GM21360 (cell line): ENCODE data around the gene PTDSS2.
"Not testable (repeated sequence)": the region's sequence is repeated elsewhere in the genome, so short reads cannot be mapped to it uniquely, and the experiment has no call there.

Experiments used
- ATAC-seq: cut with Tn5 transposase; IDR thresholded peaks from one replicate; pipeline ENCODE4 v1.9.1; 2021; ENCODE audit warnings: mild to moderate bottlenecking, moderate library complexity; ENCODE audit not compliant: unreplicated experiment

PTDSS2 gene

DNA sequence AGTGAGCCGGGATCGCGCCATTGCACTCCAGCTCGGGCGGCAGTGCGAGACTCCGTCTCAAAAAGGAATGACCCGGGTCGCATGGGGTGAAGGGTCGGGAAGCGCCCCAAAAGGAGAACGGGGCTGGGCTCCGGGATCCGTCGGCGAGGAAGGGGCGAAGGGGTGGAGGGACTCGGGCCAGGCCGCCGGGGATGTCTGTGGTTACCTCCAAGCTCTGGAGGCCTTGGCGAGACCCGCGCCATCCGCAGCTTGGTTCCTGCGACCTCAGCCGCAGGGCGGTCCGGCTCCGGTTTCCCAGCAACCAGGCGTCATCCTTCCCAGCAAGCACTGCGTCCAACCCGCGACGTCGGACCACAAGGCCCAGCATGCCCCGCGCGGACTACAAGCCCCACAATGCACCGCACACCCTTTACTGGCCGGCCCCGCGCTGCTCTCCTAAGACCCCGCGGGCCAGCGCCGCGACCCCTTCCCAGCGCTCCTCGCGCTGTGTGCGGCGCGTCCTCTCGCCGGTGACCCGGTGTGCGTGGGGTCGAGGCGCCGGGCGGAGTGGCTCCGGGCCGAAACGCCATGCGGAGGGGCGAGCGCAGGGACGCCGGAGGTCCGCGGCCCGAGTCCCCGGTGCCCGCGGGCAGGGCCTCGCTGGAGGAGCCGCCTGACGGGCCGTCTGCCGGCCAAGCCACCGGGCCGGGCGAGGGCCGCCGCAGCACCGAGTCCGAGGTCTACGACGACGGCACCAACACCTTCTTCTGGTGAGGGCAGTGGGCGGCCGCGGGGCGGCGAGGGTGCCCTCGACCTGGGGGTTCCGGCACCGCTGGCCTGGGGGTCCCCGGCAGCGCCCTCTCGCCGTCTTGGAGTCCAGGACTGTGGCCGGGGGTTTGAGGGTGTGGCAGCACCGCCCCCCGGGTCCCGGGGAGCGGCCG, at the start of gene PTDSS2:
Gene PTDSS2, plus strand, starts transcription at position 391 of the 920 bp plus-strand sequence. Its CDS starts 177 bp downstream, at position 568.
- ATAC-seq, result peak; percentile 67

DNA sequence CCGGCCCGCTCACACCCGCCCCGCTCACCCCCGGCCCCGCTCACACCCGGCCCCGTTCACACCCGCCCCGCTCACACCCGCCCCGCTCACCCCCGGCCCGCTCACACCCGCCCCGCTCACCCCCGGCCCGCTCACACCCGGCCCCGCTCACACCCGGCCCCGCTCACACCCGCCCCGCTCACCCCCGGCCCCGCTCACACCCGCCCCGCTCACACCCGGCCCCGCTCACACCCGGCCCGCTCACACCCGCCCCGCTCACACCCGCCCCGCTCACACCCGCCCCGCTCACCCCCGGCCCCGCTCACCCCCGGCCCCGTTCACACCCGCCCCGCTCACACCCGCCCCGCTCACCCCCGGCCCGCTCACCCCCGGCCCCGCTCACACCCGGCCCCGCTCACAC, 48.9 kb upstream of the PTDSS2 start:
- ATAC-seq, result not testable (repeated sequence)

DNA sequence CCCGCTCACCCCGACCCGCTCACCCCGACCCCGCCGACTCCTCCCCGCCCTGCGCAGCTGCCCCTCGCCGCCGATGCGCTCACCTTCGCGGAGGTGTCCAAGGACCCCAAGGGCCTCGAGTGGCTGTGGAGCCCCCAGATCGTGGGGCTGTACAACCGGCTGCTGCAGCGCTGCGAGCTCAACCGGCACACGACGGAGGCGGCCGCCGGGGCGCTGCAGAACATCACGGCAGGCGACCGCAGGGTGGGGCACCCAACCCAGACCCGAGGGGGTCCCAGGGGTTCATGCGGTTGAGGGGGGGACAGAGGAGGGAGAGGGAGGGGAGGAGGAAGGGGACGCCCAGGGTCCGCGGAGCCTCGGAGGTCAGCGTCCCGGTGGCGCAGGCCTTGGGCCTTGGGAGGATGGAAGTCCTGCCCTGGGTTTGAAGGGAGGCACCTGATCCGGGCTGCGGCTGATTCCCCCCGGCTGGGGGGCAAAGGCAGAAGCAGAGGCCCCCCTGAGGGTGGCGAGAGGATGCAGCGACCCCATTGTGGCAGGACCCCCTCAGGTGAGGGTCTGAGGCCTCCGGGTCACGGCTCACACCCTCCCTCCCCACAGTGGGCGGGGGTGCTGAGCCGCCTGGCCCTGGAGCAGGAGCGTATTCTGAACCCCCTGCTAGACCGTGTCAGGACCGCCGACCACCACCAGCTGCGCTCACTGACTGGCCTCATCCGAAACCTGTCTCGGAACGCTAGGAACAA, 46.9 kb upstream of the PTDSS2 start:
- ATAC-seq, result no peak

DNA sequence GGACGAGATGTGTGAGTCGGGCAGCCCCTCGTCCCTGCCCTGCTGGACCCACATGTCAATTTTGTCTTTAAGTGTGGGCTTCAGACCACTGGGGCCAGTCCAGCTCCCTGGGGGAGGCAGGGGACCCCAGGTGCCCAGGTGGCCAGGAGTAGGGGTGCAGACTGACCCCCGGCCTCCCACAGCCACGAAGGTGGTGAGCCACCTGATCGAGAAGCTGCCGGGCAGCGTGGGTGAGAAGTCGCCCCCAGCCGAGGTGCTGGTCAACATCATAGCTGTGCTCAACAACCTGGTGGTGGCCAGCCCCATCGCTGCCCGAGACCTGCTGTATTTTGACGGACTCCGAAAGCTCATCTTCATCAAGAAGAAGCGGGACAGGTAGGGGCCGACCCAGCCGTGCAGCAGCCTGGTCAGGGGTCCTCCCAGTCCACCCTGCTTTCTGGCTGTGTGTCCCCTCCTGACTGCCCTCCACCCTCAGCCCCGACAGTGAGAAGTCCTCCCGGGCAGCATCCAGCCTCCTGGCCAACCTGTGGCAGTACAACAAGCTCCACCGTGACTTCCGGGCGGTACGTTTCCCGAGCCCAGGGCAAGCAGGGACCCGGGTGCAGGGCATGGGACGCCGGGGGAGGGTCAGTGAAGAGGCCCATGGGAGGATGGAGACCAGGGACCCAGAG, 46.2 kb upstream of the PTDSS2 start:
- no peak for ATAC-seq

DNA sequence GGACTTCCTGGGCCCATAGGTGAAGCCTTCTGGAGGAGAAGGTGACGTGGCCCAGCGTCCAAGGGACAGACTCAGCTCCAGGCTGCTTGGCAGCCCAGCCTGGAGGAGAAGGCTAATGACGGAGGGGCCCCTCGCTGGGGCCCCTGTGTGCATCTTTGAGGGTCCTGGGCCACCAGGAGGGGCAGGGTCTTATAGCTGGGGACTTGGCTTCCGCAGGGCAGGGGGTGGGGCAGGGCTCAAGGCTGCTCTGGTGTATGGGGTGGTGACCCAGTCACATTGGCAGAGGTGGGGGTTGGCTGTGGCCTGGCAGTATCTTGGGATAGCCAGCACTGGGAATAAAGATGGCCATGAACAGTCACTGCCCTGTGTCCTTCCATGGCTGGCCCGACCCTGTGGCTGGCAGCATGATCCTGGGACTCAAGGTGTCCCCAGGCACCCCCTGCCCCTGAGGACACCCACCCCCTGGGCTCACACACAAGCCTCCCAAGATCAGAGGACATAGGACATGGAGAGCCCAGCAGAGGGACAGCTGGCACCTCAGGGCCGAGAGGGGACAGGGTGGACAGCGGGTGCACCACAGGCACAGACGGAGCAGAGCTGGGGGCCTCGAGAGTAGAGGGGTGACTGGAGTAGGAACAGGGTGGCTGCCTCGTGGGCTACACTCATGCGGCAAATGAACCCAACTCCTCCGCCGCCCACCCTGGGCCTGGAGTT, 45.4 kb upstream of the PTDSS2 start:
- ATAC-seq, result no peak

DNA sequence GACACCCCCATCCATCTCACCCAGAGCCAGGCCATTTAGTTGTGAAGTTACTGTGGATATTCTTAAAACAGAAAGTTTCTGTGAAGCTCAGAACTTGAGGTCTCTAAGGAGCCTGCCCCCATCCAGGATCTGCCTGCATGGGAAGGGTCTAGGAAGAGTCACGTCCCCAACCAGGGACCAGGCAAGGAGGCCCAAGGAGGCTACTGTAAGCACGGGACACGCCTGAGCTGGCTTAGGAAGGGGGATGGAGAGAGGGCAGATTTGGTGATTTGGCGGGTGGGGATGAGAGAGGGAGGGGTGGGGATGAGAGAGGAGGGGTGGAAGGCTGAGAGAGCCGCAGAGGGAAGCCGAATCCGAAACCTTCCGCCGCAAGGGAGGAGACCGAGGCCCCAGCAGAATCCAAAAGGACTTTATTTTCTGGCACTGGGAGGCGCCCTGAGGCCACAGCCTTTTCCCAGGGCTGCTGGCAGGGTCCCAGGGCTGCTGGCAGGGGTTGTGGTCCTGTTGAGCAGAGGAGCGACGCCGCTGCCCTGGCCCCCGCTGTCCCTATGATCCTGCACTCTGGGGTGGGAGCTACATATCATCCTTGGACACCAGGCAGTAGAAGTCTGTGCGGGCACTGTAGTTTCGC, 44.6 kb upstream of the PTDSS2 start:
- no peak for ATAC-seq

DNA sequence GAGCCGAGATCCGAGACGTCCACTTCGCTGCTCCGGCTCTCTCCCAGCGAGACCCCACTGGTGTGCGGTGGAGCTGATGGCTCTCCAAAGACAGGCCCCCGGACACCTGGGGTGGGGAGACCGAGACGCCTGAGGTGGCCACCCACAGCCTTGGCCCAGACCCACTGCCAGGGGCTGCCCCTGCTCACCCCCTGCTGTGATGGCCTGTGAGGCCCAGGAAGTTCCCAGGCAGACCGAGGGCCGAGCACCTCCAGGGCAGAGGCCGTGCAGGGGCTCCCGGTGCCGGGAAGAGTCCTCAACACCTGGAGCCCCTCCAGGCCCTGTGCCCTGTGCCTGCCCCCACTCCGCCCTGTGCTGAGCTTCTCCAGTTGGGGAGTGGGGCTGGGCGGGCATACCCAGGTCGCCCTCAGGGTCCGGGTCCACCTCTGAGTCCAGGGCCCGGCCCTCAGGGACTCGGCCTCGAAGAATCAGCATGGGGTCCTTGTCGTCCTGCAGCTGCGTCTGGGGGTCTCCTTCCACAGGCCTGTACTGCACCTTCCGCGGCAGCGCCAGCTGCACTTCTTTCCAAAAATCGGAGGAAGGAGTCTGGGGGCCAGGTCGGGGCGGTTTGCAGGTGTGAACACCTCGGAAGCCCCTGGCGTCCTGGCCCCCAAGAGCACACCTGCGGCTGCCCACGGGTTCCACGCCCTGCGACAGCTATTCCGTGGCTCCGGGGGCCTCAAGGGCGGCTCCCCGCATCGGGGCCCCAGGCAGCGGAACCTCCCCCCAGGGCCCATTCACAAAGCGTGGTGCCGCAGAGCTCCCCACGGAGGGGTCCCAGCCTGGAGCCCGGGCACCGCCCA, 43.9 kb upstream of the PTDSS2 start:
- ATAC-seq, result no peak

DNA sequence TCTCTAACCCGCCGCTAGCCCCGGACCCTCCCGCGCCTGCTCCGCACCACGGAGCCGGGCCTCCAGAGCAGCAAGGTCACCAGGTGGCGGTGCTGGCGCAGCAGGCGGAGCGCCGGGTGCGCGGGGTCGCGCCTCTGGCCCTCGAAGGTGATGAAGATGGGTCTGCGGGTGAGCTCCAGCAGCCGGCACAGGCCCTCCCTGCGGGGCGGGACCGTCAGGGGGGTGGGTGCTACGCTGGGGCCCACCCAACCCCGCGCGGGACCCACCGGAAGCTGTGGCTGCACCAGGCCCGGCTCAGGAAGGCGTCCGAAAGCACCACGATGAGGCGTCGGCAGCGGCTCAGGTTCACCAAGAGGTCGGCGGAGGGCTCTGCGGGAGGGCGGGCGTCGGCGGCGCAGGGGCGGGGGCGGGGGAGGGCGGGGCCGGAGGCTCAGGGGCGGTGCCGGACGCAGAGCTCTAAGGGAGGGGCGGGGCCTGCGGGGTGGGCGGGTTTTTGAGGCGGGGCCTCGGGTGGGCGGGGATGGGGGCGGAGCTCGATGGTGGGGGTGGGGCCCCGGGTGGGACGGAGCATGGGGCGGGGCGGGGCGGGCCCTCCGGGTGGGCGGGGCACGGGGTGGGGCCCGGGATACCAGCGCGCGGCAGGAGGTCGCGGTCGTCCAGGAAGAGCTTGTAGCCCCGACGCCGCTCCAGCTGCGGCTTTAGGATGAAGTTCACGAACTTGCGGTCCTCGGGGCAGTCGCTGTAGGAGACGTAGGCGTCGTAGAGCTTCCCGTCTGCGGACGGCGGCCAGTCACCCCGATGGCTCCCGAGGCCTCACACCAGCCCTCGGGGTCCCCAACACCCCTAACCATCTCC, 43.1 kb upstream of the PTDSS2 start:
- ATAC-seq, result peak; percentile 69

DNA sequence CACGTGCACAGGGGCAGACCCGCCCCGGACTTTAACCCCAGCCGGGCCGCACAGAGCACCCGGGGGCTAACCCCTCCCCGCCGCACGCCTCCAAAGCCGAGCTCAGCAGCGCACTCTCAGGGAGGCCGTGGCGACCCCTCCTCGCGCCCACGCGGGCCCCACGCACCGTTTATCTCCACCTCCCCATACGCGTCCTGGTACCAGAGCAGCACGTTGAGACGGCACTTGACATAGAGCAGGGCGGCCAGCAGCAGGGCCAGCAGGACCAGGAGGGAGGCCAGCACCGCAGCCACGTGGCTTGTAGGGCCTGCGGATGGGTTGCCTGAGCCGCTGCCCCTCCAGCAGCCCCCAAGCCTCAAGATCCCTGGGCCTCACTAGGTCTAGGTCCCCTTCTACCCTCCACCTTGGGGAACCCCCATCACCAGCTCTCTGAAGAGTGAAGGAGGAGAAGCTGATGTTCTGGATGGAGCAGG, 42.4 kb upstream of the PTDSS2 start:
- ATAC-seq, result no peak

DNA sequence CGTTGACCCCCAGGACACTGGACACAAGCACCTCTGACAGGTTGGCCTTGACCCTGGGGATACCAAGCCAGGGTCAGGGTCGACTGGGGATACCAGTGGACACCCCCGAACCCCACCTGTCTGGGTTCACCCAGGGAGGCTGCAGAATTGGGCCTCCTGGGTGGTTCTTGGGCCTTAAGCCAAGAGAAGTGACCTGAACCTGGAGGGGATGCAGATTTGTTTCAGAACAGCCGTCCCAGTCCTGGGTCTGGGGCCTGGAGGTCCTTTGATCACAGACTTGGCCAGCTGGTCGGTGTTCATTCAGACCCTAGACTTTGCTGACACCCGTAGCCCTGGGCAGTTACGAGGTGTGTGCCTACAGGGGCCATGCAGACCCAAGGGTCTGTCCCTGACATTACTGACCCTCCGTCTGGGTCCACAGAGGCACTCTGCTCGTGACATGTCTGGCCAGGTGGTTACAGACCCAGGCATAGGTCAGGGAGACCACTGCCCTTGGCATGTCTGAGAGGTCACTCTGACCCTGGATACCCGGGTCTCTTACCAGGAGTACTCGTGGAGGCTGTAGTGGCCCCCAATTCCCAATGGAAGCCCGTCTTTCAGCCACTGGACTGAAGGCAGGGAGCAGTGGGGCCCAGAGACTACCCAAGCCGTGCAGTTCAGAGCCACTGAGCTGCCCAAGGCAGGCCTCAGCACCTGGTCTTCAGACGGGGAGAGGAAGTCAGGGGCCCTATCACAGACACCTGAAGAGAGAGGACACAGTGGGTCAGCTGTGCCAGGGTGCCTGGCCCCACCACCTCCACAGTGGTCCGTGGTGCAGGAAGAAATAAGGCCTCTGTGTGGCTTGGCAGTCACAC, 41.7 kb upstream of the PTDSS2 start:
- no peak for ATAC-seq

DNA sequence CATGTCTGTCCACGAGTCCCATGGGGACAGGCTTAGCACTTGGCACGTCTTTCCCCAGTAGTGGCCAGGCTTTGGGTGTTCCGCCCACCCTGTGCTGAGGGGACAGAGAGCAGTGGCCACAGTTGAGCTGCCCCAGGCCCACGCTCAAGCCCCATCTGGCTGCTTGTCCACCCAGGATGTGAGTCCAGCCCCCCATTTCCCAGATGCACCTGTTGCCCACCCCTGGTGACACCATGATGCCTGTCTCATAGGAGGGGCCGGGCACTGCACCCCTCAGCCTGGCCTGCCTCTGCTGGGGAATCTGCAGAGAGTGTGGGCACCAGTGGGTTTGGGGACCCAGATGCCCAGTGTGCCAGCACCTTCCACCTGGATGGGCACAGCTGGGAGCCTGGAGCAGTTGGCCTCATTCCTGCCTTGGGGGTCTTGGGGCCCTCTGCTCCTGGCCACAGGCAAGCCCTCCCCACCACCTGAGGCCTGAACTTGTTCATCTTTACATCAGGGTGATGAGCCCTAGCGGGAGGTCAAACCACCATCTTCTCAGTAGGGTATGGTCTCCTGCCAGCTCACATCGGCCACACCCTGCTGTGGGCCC, 41.0 kb upstream of the PTDSS2 start:
- no peak for ATAC-seq

DNA sequence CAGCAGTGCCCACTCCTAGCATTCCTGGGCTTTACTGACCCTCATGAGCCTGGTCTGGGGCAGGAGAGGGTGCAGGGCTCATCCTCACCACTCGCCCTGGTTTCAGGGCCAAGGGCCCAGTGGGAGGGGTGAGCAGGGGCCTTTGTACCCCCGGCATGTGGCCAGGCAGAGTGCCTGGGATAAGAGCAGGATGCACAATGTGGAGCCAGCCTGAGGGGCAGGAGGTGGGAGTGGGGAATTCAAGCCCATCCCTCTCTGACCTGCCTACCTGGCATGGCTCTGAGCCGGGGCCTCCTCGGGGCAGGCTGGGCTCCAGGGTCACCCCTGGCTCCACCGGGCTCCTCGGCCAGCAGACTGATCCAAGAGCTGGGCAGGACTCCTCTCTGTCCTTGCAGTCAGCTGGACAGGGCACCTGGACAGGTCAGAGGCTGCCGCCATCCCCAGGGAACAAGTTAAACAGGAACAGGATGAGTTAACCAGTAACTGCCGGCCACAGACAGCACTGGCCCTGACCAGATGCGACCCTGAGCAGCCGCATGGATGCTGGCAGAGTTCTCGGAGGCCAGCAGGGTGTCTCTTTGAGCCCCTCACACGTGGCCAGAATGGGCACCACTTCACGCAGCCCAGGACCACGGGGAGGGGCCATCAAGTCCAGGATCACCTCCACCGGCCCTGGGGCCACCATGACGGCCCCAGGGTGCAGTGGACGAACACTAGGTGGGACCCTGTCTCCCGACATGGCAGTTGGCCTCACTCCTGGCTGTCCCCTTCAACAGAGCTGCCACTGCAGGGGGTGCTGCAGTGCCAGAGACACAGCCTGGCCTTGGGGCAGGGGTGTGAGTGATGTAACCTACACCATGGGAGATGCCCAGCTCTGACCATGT, 40.2 kb upstream of the PTDSS2 start:
- ATAC-seq, result no peak

DNA sequence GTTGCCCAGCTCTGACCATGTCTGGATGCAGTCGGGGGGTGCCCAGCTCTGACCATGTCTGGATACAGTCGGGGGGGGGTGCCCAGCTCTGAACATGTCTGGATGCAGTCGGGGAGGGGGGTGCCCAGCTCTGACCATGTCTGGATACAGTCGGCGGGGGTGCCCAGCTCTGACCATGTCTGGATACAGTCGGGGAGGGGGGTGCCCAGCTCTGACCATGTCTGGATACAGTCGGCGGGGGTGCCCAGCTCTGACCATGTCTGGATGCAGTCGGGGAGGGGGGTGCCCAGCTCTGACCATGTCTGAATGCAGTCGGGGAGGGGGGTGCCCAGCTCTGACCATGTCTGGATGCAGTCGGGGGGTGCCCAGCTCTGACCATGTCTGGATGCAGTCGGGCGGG, 39.4 kb upstream of the PTDSS2 start:
- ATAC-seq, result not testable (repeated sequence)

DNA sequence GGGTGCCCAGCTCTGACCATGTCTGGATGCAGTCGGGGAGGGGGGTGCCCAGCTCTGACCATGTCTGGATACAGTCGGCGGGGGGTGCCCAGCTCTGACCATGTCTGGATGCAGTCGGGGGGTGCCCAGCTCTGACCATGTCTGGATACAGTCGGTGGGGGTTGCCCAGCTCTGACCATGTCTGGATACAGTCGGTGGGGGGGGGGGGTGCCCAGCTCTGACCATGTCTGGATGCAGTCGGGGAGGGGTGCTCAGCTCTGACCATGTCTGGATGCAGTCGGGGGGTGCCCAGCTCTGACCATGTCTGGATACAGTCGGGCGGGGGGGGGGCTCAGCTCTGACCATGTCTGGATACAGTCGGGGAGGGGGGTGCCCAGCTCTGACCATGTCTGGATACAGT, 38.6 kb upstream of the PTDSS2 start:
- not testable (repeated sequence) for ATAC-seq

DNA sequence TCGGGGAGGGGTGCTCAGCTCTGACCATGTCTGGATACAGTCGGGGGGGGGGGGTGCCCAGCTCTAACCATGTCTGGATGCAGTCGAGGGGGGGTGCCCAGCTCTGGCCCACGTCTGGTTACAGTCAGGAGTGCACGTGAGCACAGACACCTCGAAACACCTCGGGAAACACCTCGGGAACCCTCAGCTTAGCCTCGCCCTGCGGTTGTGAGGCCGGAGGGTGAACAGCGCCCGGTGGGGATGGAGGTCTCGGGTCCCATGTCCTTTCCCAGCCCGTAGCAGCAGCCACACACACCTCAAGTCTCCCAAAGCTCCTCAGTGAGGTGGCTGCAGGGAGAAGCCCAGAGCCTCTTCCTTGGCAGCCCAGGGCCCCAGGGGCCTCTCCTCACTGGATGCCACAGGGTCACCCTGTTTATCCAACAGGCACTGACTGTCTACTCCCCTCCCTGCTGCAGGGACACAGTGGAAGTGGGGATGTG, 37.4 kb upstream of the PTDSS2 start:
- no peak for ATAC-seq
